ENCODE results near the gene ZNF888. TPM values are rescaled to one million over a fixed set of nuclear protein-coding genes. Genes with fewer than 3 reads are reported as not detected.

ZNF888 gene
- polyA plus RNA-seq, 2 of the 4 experiments (the other 2 are of a cell fraction), result not detected

- H3K27ac ChIP-seq, result no peak overlapping the region
- DNase-seq (ENCODE audit: low read depth in 1 of 2, low spot score in 1 of 2) (no peak), FAIRE-seq (no peak), ATAC-seq (no peak)
- peaks cover 64% of the 10 kb centered on the region for H3K9me3 ChIP-seq
- H3K4me2 ChIP-seq, result no peak overlapping the region
- TF ChIP-seq NFE2L2 (conservative IDR thresholded peaks at IDR 0.05; ENCODE audit: low read length), result no peak
- TF ChIP-seq HOXA7 (CRISPR knock-in tag; IDR thresholded peaks at IDR 0.05), result no peak
- TF ChIP-seq EHMT2 (IDR thresholded peaks at IDR 0.05; ENCODE audit: low read depth), result no peak
- no peak for TF ChIP-seq ELK1 (IDR thresholded peaks at IDR 0.05; ENCODE audit: low read depth, low read length)
- TF ChIP-seq PHF8 (IDR thresholded peaks at IDR 0.05; ENCODE audit: borderline replicate concordance, low read depth), result no peak
- TF ChIP-seq CTCF (IDR thresholded peaks at IDR 0.05), result no peak
- H3K4me1 ChIP-seq, result no peaks in the 10 kb centered on the region
- ChIA-PET CTCF (no interaction called here), POLR2A (no interaction called here)
- H3K4me3 ChIP-seq, result no peak overlapping the region
- WGBS (ENCODE audit: missing lambda C conversion rate), result under 1% methylated on average over 2 of the region's 2 CpGs
Measured at GRCh38 chr19:52967772-52968171, 44.5 kb upstream of the ZNF888 start.

- H3K27ac ChIP-seq, result no peak overlapping the region
- CTCF ChIA-PET, result no interaction called here
Measured at GRCh38 chr19:52963247-52963618, 40.0 kb upstream of the ZNF888 start.

More at GRCh38 chr19:52963247-52963618, 40.0 kb upstream of the ZNF888 start:
- no peak for TF ChIP-seq BCL3 (IDR thresholded peaks at IDR 0.05)
- no peak for TF ChIP-seq NPAS2 (CRISPR knock-in tag; IDR thresholded peaks at IDR 0.05; ENCODE audit: borderline replicate concordance)
- no peak for TF ChIP-seq TP53 (CRISPR knock-in tag; IDR thresholded peaks at IDR 0.05)
- TF ChIP-seq HOXA7 (CRISPR knock-in tag; IDR thresholded peaks at IDR 0.05), result no peak
- TF ChIP-seq MAX (IDR thresholded peaks at IDR 0.05), result no peak
- no peak for TF ChIP-seq RCOR1 (IDR thresholded peaks at IDR 0.05; ENCODE audit: low read depth, low read length)
- TF ChIP-seq BHLHE40 (IDR thresholded peaks at IDR 0.05; ENCODE audit: low read depth, low read length), result no peak
- no peak for TF ChIP-seq CHD2 (IDR thresholded peaks at IDR 0.05; ENCODE audit: low read length, partially characterized antibody)
- TF ChIP-seq CTCF (IDR thresholded peaks at IDR 0.05), result no peak
- TF ChIP-seq MAFK (IDR thresholded peaks at IDR 0.05; ENCODE audit: partially characterized antibody), result no peak
- no peak for TF ChIP-seq FOSL2 (IDR thresholded peaks at IDR 0.05)
- no peak for TF ChIP-seq FOSL2 (CRISPR knock-in tag; IDR thresholded peaks at IDR 0.05)
- TF ChIP-seq PHF8 (IDR thresholded peaks at IDR 0.05; ENCODE audit: borderline replicate concordance, low read depth), result no peak
- no peak for TF ChIP-seq JUN (IDR thresholded peaks at IDR 0.05)
- TF ChIP-seq POLR2A (IDR thresholded peaks at IDR 0.05; ENCODE audit: low read length), result no peak
- no peak for TF ChIP-seq RAD21 (conservative IDR thresholded peaks at IDR 0.05 in 1 of 2, IDR thresholded peaks at IDR 0.05 in 1 of 2)
- no peak for TF ChIP-seq NR3C1 (IDR thresholded peaks at IDR 0.05)
- no peak for TF ChIP-seq ESRRA (IDR thresholded peaks at IDR 0.05; ENCODE audit: borderline replicate concordance, low read length)
- DNase-seq (ENCODE audit: low read depth in 1 of 2, low spot score in 1 of 2), result no peak
- Histone ChIP-seq H3K4me1 (no peaks in the 10 kb centered on the region), H3K4me2 (no peak overlapping the region), H3K4me3 (no peak overlapping the region), H3K9me3 (peaks cover 75% of the 10 kb centered on the region)
- WGBS (ENCODE audit: missing lambda C conversion rate), result 40% methylated on average over 12 of the region's 12 CpGs
- no peak for ATAC-seq
- FAIRE-seq, result no peak
- POLR2A ChIA-PET, result no interaction called here
